B cell (primary cell): Measurements from ENCODE around the gene SLC18A2. TPM values are rescaled to one million over a fixed set of nuclear protein-coding genes. Genes with fewer than 3 reads are reported as not detected.

Experiments
- ATAC-seq: fragments of 200-7000 bp; cut with Tn5 transposase; one replicate; pipeline ENCODE4 v1.10.0; 2021; ENCODE audit warnings: low read depth, mild to moderate bottlenecking, moderate number of reproducible peaks, moderate library complexity
- CTCF ChIA-PET: fragments of 350-600 bp; sonication (Branson Sonifier 250); formaldehyde crosslinking; loops from one replicate; lab custom pipeline; 2021; ENCODE audit warnings: antibody characterized with exemption, inconsistent platforms; lab: Charles Lee
- POLR2A ChIA-PET: fragments of 350-600 bp; sonication (Branson Sonifier 250); formaldehyde crosslinking; loops from one replicate; lab custom pipeline; 2021; ENCODE audit warnings: antibody characterized with exemption; lab: Charles Lee
- DNase-seq: peaks from one replicate; pipeline ENCODE4 v3.0.0; 2013
- H2AFZ ChIP-seq: 2 replicates; pipeline ENCODE4 v1.6.1; 2012; ENCODE audit warnings: mild to moderate bottlenecking, low read depth, low read length; ENCODE audit not compliant: insufficient read depth, poor library complexity, severe bottlenecking
- H3K27ac ChIP-seq, 2 donors: 1 replicate in 1 of 2; 2 replicates in 1 of 2; pipeline ENCODE4 v1.5.1; 2012 to 2013; ENCODE audit warnings: low read length in 2 of 2, mild to moderate bottlenecking in 2 of 2, moderate library complexity in 1 of 2
- H3K27me3 ChIP-seq, 4 experiments: fragments of 200-600 bp in 1 of 4; sonication (generic) in 1 of 4; replicated peaks in 1 of 4; 1 replicate in 2 of 4; 2 replicates in 2 of 4; pipeline versions ENCODE4 v1.6.1 to v1.7.0; 2013 to 2016; ENCODE audit warnings: low read length in 3 of 4, mild to moderate bottlenecking in 2 of 4, mixed read lengths in 1 of 4, moderate library complexity in 1 of 4; ENCODE audit not compliant: insufficient read depth in 4 of 4, control insufficient read depth in 3 of 4; ENCODE audit errors: control extremely low read depth in 1 of 4
- H3K36me3 ChIP-seq, 2 experiments: replicated peaks in 1 of 2; 1 replicate in 1 of 2; 2 replicates in 1 of 2; pipeline versions ENCODE4 v1.6.1 to v1.7.1; 2013; ENCODE audit warnings: low read length in 1 of 2; ENCODE audit not compliant: insufficient read depth in 2 of 2, control insufficient read depth in 1 of 2; ENCODE audit errors: control extremely low read depth in 1 of 2, extremely low read depth in 1 of 2
- H3K4me1 ChIP-seq, 2 donors: fragments of 200-600 bp in 1 of 2; sonication (generic) in 1 of 2; 1 replicate in 1 of 2; 2 replicates in 1 of 2; pipeline versions ENCODE4 v1.5.1 to v1.6.1; 2013 to 2017; ENCODE audit warnings: low read length in 2 of 2; ENCODE audit not compliant: control insufficient read depth in 2 of 2, insufficient read depth in 2 of 2
- H3K4me2 ChIP-seq: replicated peaks from 2 replicates; pipeline ENCODE3; 2012; ENCODE audit warnings: mild to moderate bottlenecking, low read depth, low read length; ENCODE audit not compliant: poor library complexity, severe bottlenecking
- H3K4me3 ChIP-seq, 5 experiments: fragments of 200-600 bp in 1 of 5; sonication (generic) in 1 of 5; 1 replicate in 3 of 5; 2 replicates in 2 of 5; pipeline versions ENCODE4 v1.5.1 to v1.7.0; 2011 to 2016; ENCODE audit warnings: low read length in 4 of 5, mild to moderate bottlenecking in 4 of 5, low read depth in 2 of 5, control low read depth in 1 of 5, moderate library complexity in 1 of 5; ENCODE audit not compliant: insufficient read depth in 1 of 5; ENCODE audit errors: control extremely low read depth in 1 of 5, extremely low read depth in 1 of 5
- H3K79me2 ChIP-seq: fragments of 200-600 bp; sonication (generic); one replicate; pipeline ENCODE4 v1.6.0; 2016; ENCODE audit warnings: low read length; ENCODE audit not compliant: control insufficient read depth, insufficient read depth
- H3K9ac ChIP-seq: fragments of 200-600 bp; sonication (generic); 2 replicates; pipeline ENCODE4 v1.6.1; 2017; ENCODE audit warnings: mild to moderate bottlenecking, low read length, moderate library complexity
- H3K9me3 ChIP-seq, 3 donors: one replicate each; pipeline versions ENCODE4 v1.6.1 to v1.7.1; 2013; ENCODE audit warnings: low read length in 2 of 3; ENCODE audit not compliant: control insufficient read depth in 2 of 3, insufficient read depth in 1 of 3; ENCODE audit errors: control extremely low read depth in 1 of 3
- H4K20me1 ChIP-seq: 2 replicates; pipeline ENCODE4 v1.6.0; 2012; ENCODE audit warnings: mild to moderate bottlenecking, low read length; ENCODE audit not compliant: insufficient read depth, control insufficient read depth, poor library complexity, severe bottlenecking
- H3K27ac Mint-ChIP-seq: one replicate; pipeline ENCODE4 v1.8.0; 2021; ENCODE audit warnings: mixed read lengths
- H3K27me3 Mint-ChIP-seq: one replicate; pipeline ENCODE4 v1.8.0; 2021; ENCODE audit warnings: mixed read lengths
- H3K4me1 Mint-ChIP-seq: one replicate; pipeline ENCODE4 v1.8.0; 2021; ENCODE audit warnings: mixed read lengths
- H3K4me3 Mint-ChIP-seq: one replicate; pipeline ENCODE4 v1.8.0; 2021; ENCODE audit warnings: mixed read lengths
- H3K9me3 Mint-ChIP-seq: one replicate; pipeline ENCODE4 v1.8.0; 2022; ENCODE audit warnings: mixed read lengths; ENCODE audit not compliant: insufficient read depth
- EZH2 ChIP-seq: IDR thresholded peaks from 2 replicates; pipeline ENCODE4 v1.6.1; 2012; ENCODE audit warnings: borderline replicate concordance, low read depth, mild to moderate bottlenecking, moderate library complexity, low read length; ENCODE audit not compliant: insufficient read depth, poor library complexity, severe bottlenecking
- WGBS: methylation state at CpG from one replicate; pipeline ENCODE4 v1.1.5; 2013; ENCODE audit warnings: missing lambda C conversion rate; ENCODE audit not compliant: insufficient coverage; 5-methylcytosine and 5-hydroxymethylcytosine counted together
- intact Hi-C: fragments of 100-400 bp; cut with micrococcal nuclease; formaldehyde crosslinking; loops from one replicate; pipeline ENCODE4 v1.10.0; 2022
- polyA plus RNA-seq: library from polyadenylated mRNA; depleted of rRNA; stranded (reverse); fragments of >200 nt; gene quantifications from 2 replicates; pipeline ENCODE4 v1.2.3, GENCODE V29; 2012
- total RNA-seq, 2 donors: library from RNA; stranded (reverse); fragments of 120-200 nt in 1 of 2; gene quantifications; 1 replicate in 1 of 2; 2 replicates in 1 of 2; pipeline versions ENCODE4 v1.2.3 to v1.2.4, GENCODE V29; 2013 to 2022
- TF ChIP-seq, protein P1 (sequence below): fragments of 200-600 bp; IDR thresholded peaks from one replicate; pipeline ENCODE4 v1.8.0; 2022; ENCODE audit warnings: antibody characterized with exemption, mild to moderate bottlenecking

The SLC18A2 gene
- total and polyA plus RNA-seq, 2 donors (not counting 1 experiment from before 2014, with no cell fraction given): not detected

DNA sequence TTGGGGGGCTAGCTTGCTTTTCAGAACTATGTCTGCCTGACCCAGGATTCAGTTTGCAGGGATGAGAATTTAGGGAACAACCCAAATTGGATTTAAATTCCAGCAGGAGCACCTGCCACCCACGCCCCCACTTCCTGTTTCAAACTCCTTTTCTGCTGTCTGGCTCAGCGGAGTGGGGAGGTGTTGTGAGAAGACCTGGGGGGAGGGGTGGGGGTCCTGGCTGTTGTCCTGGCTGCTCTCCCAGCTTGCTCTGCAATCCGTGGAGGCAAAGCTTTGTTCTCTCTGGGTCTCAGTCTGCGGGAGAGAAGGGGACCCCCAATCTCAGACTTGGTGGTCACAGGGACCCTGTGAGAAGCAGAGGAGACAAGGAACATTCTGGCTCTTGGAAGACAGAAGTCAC is 42.8 kb upstream of the SLC18A2 start:
- Histone ChIP-seq H3K9me3 (peaks cover 0 to 5% (median 0%) of the 10 kb centered on the region in 3 donors), H2AFZ (no peak overlapping the region), H3K4me3 (no peak overlapping the region), H3K79me2 (no peaks in the 10 kb centered on the region), H4K20me1 (no peaks in the 10 kb centered on the region), H3K27me3 (no peaks in the 10 kb centered on the region), H3K4me2 (no peak overlapping the region), H3K36me3 (no peaks in the 10 kb centered on the region), H3K9ac (no peak overlapping the region), H3K4me1 (no peaks in the 10 kb centered on the region), H3K27ac (no peak overlapping the region)
- POLR2A ChIA-PET: no interaction called here
- DNase-seq: no peak
- Mint-ChIP-seq H3K27me3 (peaks cover 9% of the 10 kb centered on the region), H3K4me1 (no peaks in the 10 kb centered on the region), H3K9me3 (no peaks in the 10 kb centered on the region), H3K4me3 (no peak overlapping the region), H3K27ac (no peak overlapping the region)
- TF ChIP-seq, protein P1, sequence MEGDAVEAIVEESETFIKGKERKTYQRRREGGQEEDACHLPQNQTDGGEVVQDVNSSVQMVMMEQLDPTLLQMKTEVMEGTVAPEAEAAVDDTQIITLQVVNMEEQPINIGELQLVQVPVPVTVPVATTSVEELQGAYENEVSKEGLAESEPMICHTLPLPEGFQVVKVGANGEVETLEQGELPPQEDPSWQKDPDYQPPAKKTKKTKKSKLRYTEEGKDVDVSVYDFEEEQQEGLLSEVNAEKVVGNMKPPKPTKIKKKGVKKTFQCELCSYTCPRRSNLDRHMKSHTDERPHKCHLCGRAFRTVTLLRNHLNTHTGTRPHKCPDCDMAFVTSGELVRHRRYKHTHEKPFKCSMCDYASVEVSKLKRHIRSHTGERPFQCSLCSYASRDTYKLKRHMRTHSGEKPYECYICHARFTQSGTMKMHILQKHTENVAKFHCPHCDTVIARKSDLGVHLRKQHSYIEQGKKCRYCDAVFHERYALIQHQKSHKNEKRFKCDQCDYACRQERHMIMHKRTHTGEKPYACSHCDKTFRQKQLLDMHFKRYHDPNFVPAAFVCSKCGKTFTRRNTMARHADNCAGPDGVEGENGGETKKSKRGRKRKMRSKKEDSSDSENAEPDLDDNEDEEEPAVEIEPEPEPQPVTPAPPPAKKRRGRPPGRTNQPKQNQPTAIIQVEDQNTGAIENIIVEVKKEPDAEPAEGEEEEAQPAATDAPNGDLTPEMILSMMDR: no peak
- no peak for TF ChIP-seq EZH2
- CTCF ChIA-PET: interaction anchor here (1.4 kb wide), 1 partner anchor 19 kb away, joined by 4 read pairs; no protein-coding TSS in a partner anchor
- no peak for ATAC-seq
- intact Hi-C loops: no loop called here
- 69% methylated on average over 2 of the region's 4 CpGs for WGBS

DNA sequence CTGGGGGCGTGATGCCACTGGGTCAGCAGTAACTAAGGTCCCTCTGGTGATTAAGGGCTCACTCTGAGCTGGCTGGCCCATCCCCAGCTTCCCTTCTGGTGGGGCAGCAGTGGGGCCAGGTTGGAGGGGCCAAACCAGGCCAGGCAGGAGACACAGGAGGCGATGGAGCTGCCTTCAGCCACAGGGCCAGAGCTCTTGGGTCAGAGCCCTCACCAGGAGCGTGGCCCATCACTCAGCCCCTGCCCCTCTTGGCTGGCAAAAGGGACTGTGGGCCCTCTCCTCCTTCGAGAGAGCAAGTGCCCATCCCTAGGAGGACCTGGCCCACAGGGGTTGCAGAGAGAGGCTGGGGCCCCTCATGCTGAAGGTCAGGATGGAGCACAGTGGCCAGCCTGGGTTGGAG is 39.1 kb upstream of the SLC18A2 start:
- intact Hi-C loops: no loop called here
- no peak overlapping the region for H3K4me2 ChIP-seq
- no peaks in the 10 kb centered on the region for H3K4me1 Mint-ChIP-seq
- no peaks in the 10 kb centered on the region for H4K20me1 ChIP-seq
- H3K27ac ChIP-seq: no peak overlapping the region
- CTCF ChIA-PET: interaction anchor here (2.9 kb wide), 1 partner anchor 14 kb away, joined by 11 read pairs; no protein-coding TSS in a partner anchor
- no peaks in the 10 kb centered on the region for H3K4me1 ChIP-seq
- peaks cover 0 to 8% (median 0%) of the 10 kb centered on the region in 3 donors for H3K9me3 ChIP-seq
- H3K79me2 ChIP-seq: no peaks in the 10 kb centered on the region
- TF ChIP-seq, protein P1: no peak
- TF ChIP-seq EZH2: no peak
- H3K27me3 Mint-ChIP-seq: peaks cover 10% of the 10 kb centered on the region
- no peaks in the 10 kb centered on the region for H3K27me3 ChIP-seq
- H3K4me3 Mint-ChIP-seq: no peak overlapping the region
- no peak for ATAC-seq
- 54% methylated on average over 4 of the region's 4 CpGs for WGBS
- H2AFZ ChIP-seq: no peak overlapping the region
- DNase-seq: no peak
- POLR2A ChIA-PET: no interaction called here
- H3K9ac ChIP-seq: no peak overlapping the region
- H3K36me3 ChIP-seq: no peaks in the 10 kb centered on the region
- no peak overlapping the region for H3K4me3 ChIP-seq
- H3K9me3 Mint-ChIP-seq: peaks cover 3% of the 10 kb centered on the region
- no peak overlapping the region for H3K27ac Mint-ChIP-seq
